SK-N-MC (cell line): ENCODE measurements around the gene CDHR5.
"Not testable (repeated sequence)": the region's sequence is repeated elsewhere in the genome, so short reads cannot be mapped to it uniquely, and the experiment has no call there.

Experiments
- DNase-seq: peaks from one replicate; pipeline ENCODE4 v3.0.0-alpha.2; 2011; ENCODE audit warnings: low read depth, low spot score
- H3K27ac ChIP-seq: fragments of 200-600 bp; sonication (generic); 2 replicates; pipeline ENCODE4 v1.5.1; 2016; ENCODE audit warnings: mixed run types
- H3K36me3 ChIP-seq: fragments of 200-600 bp; sonication (generic); 2 replicates; pipeline ENCODE4 v1.6.1; 2017; ENCODE audit warnings: antibody characterized with exemption, low read length, mixed read lengths; ENCODE audit not compliant: insufficient read depth
- H3K4me3 ChIP-seq: fragments of 200-600 bp; sonication (generic); 2 replicates; pipeline ENCODE4 v1.5.1; 2016
- H3K9ac ChIP-seq: fragments of 200-600 bp; sonication (generic); 2 replicates; pipeline ENCODE4 v1.8.0; 2017; ENCODE audit warnings: mixed run types, mixed read lengths; ENCODE audit not compliant: insufficient read length
- H3K9me3 ChIP-seq: fragments of 200-600 bp; sonication (generic); 2 replicates; pipeline ENCODE4 v1.6.1; 2017; ENCODE audit warnings: low read depth, mild to moderate bottlenecking, antibody characterized with exemption, low read length, moderate library complexity, mixed read lengths
- EZH2 ChIP-seq: fragments of 200-600 bp; sonication (generic); IDR thresholded peaks from one replicate; pipeline ENCODE4 v1.6.1; 2017; ENCODE audit warnings: antibody characterized with exemption
- FOXP2 ChIP-seq: optimal IDR thresholded peaks from 2 replicates; pipeline ENCODE3; 2011; ENCODE audit warnings: mild to moderate bottlenecking, moderate library complexity; ENCODE audit not compliant: insufficient read depth; ENCODE audit errors: extremely low read length, control extremely low read depth
- POLR2AphosphoS5 ChIP-seq: IDR thresholded peaks from 2 replicates; pipeline ENCODE4 v1.6.1; 2012; ENCODE audit warnings: mild to moderate bottlenecking, low read depth, low read length, borderline replicate concordance

CDHR5 gene

DNA sequence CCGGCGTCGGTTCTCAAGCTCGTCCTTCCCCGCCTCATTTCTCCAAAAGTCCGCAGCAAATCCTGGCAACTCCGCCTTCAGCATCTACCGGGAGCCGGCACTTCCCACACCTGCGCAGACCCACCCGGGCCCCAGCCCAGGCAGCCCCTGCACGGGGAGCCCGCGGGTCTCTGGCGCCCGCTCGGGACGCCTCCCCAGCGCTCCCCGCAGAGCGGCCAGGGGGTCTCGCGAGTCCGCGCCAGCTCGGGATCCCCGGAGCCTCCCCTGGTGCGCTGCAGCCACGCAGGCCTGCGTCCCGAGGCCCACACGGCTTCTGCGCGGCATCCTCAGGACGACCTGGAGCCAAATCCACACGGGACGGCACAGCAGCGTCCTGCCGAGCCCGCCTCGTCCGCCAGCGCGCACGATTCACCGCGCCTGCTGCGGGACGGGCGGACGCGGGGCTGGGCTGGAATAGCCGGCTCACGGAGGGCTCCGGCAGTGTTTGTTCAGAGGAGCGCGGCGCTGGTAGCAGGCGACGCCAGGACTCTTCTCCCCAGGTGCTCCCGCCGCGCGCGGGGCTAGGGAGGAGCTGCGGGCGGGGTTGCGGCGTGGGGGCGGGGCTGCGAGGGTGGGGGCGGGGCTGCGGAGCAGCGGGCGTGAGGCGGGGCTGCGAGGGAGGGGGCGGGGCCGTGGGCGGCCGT lies 49.3 kb downstream of the CDHR5 start:
- Histone ChIP-seq H3K9me3 (no peaks in the 10 kb centered on the region), H3K27ac (peak overlapping the region; percentile 1; the same call in 1 of the 2 replicates), H3K4me3 (peak overlapping the region; percentile 92), H3K36me3 (no peaks in the 10 kb centered on the region; the same call in 1 of the 2 replicates), H3K9ac (peak overlapping the region; percentile 74)
- no peak for DNase-seq
- no peak for TF ChIP-seq FOXP2
- no peak for TF ChIP-seq EZH2
- peak; percentile 77 for TF ChIP-seq POLR2AphosphoS5

GRCh38 chr11:574632-575312 lies 50.0 kb downstream of the CDHR5 start:
- H3K36me3 ChIP-seq, result no peaks in the 10 kb centered on the region; the same call in 1 of the 2 replicates
- TF ChIP-seq EZH2 (no peak), POLR2AphosphoS5 (no peak), FOXP2 (no peak)
- peak overlapping the region; percentile 74 for H3K9ac ChIP-seq
- peak overlapping the region; percentile 91; the same call in 1 of the 2 replicates for H3K27ac ChIP-seq
- DNase-seq, result no peak
- H3K4me3 ChIP-seq, result peak overlapping the region; percentile 92
- no peaks in the 10 kb centered on the region for H3K9me3 ChIP-seq

DNA sequence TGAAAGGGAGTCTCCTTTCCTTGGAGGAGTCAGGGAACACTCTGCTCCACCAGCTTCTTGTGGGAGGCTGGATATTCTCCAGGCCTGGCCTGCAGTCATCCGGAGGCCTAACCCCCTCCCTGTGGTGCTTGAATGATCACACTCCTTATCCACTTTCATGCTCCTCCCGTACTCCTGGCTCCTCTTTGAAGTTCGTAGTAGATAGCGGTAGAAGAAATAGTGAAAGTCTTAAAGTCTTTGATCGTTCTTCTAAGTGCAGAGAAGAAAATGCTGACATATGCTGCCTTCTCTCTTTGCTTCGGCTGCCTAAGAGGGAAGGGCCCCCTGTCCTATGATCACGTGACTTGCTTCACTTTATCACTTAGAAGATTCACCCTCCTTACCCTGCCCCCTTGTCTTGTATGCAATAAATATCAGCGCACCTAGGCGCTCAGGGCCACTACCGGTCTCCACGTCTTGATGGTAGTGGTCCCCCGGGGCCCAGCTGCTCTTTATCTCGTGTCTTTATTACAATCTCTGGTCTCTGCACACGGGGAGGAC lies 50.7 kb downstream of the CDHR5 start:
- peak overlapping the region; percentile 74 for H3K9ac ChIP-seq
- 0 out of 2 replicates have a peak, but pooled peaks have one; percentile 34 for TF ChIP-seq POLR2AphosphoS5
- peak overlapping the region; percentile 92 for H3K4me3 ChIP-seq
- not testable (repeated sequence) for H3K9me3 ChIP-seq, H3K36me3 ChIP-seq
- peak; percentile 45 for DNase-seq
- peak overlapping the region; percentile 91 for H3K27ac ChIP-seq

- no peaks in the 10 kb centered on the region; the same call in 1 of the 2 replicates for H3K36me3 ChIP-seq
- no peaks in the 10 kb centered on the region for H3K9me3 ChIP-seq
- H3K27ac ChIP-seq, result peak overlapping the region; percentile 91
- TF ChIP-seq FOXP2 (no peak), POLR2AphosphoS5 (no peak), EZH2 (no peak)
- no peak overlapping the region for H3K4me3 ChIP-seq
- no peak for DNase-seq
- H3K9ac ChIP-seq, result no peak overlapping the region
Measured at GRCh38 chr11:573146-573759, 51.5 kb downstream of the CDHR5 start.

GRCh38 chr11:571802-572185 lies 53.0 kb downstream of the CDHR5 start:
- H3K9me3 ChIP-seq, result no peaks in the 10 kb centered on the region
- no peak overlapping the region for H3K27ac ChIP-seq
- TF ChIP-seq POLR2AphosphoS5 (0 out of 2 replicates have a peak, but pooled peaks have one; percentile 14), FOXP2 (no peak)
- no peak for DNase-seq
- H3K36me3 ChIP-seq, result no peaks in the 10 kb centered on the region
- no peak overlapping the region for H3K9ac ChIP-seq
- no peak overlapping the region for H3K4me3 ChIP-seq

- DNase-seq, result no peak
- Histone ChIP-seq H3K9me3 (no peaks in the 10 kb centered on the region), H3K36me3 (no peaks in the 10 kb centered on the region), H3K4me3 (peak overlapping the region; percentile 80), H3K27ac (peak overlapping the region; percentile 60; the same call in 1 of the 2 replicates), H3K9ac (peak overlapping the region; percentile 84)
- TF ChIP-seq POLR2AphosphoS5, result no peak
- no peak for TF ChIP-seq FOXP2
- no peak for TF ChIP-seq EZH2
Measured at GRCh38 chr11:569158-569885, 55.4 kb downstream of the CDHR5 start.

DNA sequence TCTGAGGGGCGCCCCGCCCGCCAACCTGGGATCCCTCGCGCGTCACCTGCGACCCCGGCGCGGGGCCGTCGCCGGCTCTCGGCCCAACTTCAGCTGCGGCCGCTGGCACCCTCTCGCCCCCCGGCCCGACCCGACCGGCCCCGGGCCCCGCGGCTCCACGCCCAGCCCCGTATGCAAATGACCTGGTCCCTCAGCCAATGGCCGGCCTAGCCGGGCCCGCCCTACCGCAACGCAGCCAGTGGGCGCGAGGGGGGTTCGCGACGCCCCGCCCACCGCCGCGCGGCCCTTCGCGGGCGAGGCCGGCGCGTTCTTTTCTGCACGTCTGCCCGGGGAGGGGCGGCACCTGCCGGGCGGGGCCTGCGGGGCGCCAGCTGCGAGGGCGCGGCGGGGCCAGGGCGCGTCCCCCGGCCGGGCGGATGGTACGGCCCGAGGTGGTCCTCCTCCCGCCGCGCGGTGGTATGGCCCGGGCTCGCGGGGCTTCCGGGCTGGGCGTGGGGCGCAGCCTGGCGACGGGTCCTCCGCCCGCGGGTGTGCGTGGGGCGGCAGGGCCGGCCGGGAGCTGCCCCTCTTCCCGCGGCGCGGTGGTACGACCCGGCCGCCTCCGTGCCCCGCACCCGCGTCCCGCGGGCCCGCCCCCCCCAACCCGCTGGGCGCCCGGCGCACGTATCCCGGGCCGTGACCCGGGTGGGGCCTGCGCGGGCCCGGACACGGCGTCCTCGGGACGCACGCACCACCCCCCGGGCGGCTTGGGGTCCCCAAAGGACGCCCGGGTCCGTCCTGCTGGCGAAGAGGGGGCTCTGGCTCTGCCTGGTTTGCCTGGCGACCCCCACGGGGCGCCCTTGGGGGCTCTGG lies 56.2 kb downstream of the CDHR5 start:
- Histone ChIP-seq H3K27ac (peak overlapping the region; percentile 60; the same call in 1 of the 2 replicates), H3K36me3 (no peaks in the 10 kb centered on the region), H3K4me3 (peak overlapping the region; percentile 80), H3K9ac (peak overlapping the region; percentile 84), H3K9me3 (no peaks in the 10 kb centered on the region)
- peak; percentile 26 for DNase-seq
- no peak for TF ChIP-seq EZH2
- no peak for TF ChIP-seq FOXP2
- no peak for TF ChIP-seq POLR2AphosphoS5

- Histone ChIP-seq H3K9ac (peak overlapping the region; percentile 73), H3K9me3 (no peaks in the 10 kb centered on the region), H3K4me3 (peak overlapping the region; percentile 80), H3K27ac (no peak overlapping the region), H3K36me3 (no peaks in the 10 kb centered on the region)
- TF ChIP-seq EZH2 (no peak), FOXP2 (no peak), POLR2AphosphoS5 (no peak)
- no peak for DNase-seq
Measured at GRCh38 chr11:567629-568292, 57.0 kb downstream of the CDHR5 start.
